Activated T-helper 1 cell treated with anti-CD3 and anti-CD28 coated beads, Interleukin-12 subunit alpha, Interleukin-12 subunit beta, Interleukin-2, Interleukin-4 antibody, amounts not matched to agents 30 ng/mL and 10 ng/mL and 1 ng/mL, durations not matched to agents 14 hours and 24 hours and 36 hours (primary cell): Measurements from ENCODE around the gene POU6F1. TPM values are rescaled to one million over a fixed set of nuclear protein-coding genes. Genes with fewer than 3 reads are reported as not detected.
"Not testable (repeated sequence)": the region's sequence is repeated elsewhere in the genome, so short reads cannot be mapped to it uniquely, and the experiment has no call there.

Source experiments
- DNase-seq: peaks from one replicate; pipeline ENCODE4 v3.0.0; 2021; ENCODE audit warnings: low spot score
- H3K27ac Mint-ChIP-seq: one replicate; pipeline ENCODE4 v1.8.0; 2021; ENCODE audit warnings: mild to moderate bottlenecking, mixed read lengths
- H3K27me3 Mint-ChIP-seq: one replicate; pipeline ENCODE4 v1.8.0; 2022; ENCODE audit warnings: mild to moderate bottlenecking, moderate library complexity, mixed read lengths; ENCODE audit not compliant: insufficient read depth
- H3K36me3 Mint-ChIP-seq: one replicate; pipeline ENCODE4 v1.8.0; 2021; ENCODE audit warnings: low read depth, mixed read lengths
- H3K4me1 Mint-ChIP-seq: one replicate; pipeline ENCODE4 v1.8.0; 2021; ENCODE audit warnings: low read depth, mixed read lengths
- H3K4me3 Mint-ChIP-seq: one replicate; pipeline ENCODE4 v1.8.0; 2021; ENCODE audit warnings: mild to moderate bottlenecking, moderate library complexity, mixed read lengths
- H3K9me3 Mint-ChIP-seq: one replicate; pipeline ENCODE4 v1.8.0; 2021; ENCODE audit warnings: mixed read lengths
- intact Hi-C: fragments of 100-400 bp; cut with micrococcal nuclease; formaldehyde crosslinking; loops from one replicate; pipeline ENCODE4 v1.15.1; 2024
- total RNA-seq: library from RNA; stranded (reverse); gene quantifications from 2 replicates; pipeline ENCODE4 v1.2.3, GENCODE V29; 2022

Gene POU6F1
- total RNA-seq, 1 donor from 2014 or later = 6.7 TPM

DNA sequence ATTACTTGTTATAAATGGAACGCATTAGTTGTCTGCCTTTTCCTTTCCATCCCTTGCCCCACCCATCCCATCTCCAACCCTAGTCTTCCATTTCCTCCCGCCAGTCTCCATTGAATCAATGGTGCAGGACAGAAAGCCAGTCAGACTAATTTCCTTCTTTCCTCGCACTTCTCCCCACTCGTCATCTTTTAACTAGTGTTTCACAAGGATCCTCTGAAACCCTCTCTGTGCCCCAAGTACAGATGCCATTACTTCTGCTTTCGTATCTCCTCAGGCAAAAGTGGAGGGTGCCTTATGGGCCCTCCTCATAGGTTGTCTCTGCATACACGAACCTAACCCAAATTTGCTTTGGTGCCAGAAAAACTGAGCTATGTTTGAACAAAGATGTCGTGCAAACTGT is 25.0 kb upstream of the POU6F1 start:
- Mint-ChIP-seq H3K36me3 (peaks cover 50% of the 10 kb centered on the region), H3K9me3 (no peaks in the 10 kb centered on the region), H3K4me3 (peak overlapping the region; percentile 15), H3K4me1 (peaks cover 80% of the 10 kb centered on the region), H3K27me3 (no peaks in the 10 kb centered on the region), H3K27ac (peak overlapping the region; percentile 19)
- intact Hi-C loops = no loop called here
- DNase-seq = no peak

- no peak for DNase-seq
- peak overlapping the region; percentile 48 for H3K27ac Mint-ChIP-seq
- peak overlapping the region; percentile 66 for H3K4me3 Mint-ChIP-seq
- H3K9me3 Mint-ChIP-seq = no peaks in the 10 kb centered on the region
- no peaks in the 10 kb centered on the region for H3K27me3 Mint-ChIP-seq
- H3K36me3 Mint-ChIP-seq = peaks cover 50% of the 10 kb centered on the region
- H3K4me1 Mint-ChIP-seq = peaks cover 75% of the 10 kb centered on the region
- intact Hi-C loops = no loop called here
Measured at GRCh38 chr12:51242120-51242519, 24.3 kb upstream of the POU6F1 start.

- Mint-ChIP-seq H3K4me3 (peak overlapping the region; percentile 91), H3K9me3 (no peaks in the 10 kb centered on the region), H3K27me3 (no peaks in the 10 kb centered on the region), H3K4me1 (peaks cover 63% of the 10 kb centered on the region), H3K27ac (peak overlapping the region; percentile 23), H3K36me3 (peaks cover 45% of the 10 kb centered on the region)
- DNase-seq = no peak
- intact Hi-C loops = no loop called here
Measured at GRCh38 chr12:51240971-51241370, 23.1 kb upstream of the POU6F1 start.

DNA sequence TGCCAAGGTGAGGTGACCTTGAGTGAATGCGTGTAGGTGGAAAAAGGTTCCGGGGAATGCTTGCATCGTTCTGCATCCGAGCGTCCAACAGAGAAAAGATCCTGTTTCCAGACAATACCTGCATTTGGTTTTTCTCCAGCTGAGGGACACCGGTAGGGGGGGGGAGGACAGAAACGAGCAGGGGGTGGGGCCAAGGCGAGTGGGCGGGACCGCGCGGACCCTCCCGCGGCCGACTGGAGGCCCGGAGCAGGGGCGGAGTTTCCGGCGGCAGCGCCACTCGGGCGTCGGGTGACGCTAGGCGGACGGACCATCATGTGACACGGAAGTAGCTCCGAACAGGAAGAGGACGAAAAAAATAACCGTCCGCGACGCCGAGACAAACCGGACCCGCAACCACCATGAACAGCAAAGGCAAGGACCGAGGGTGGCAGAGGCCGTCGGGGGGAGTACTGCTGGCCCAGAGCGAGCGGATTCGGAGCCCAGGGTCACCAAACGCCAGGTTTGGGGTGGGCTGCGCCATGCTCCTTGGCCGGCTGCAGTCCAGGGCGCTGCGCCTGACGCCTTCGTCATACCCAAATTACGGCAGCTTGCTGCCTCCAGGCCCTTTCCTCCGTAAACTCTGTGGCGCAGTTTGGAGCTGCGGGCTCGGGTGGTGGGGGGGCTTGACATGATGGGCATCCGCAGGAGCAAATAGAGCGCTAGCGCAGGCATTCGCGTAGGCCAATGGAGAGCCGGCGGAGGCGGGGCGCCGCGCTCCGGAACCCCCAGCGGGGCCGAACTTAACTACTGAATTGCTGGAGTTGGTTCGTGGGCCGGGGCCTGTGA is 20.9 kb upstream of the POU6F1 start, which contains the start of gene DAZAP2:
DAZAP2 (plus strand) TSS at position 317 of the 825 bp plus-strand sequence; CDS start at position 399, 82 bp downstream.
- Mint-ChIP-seq H3K27ac (peak within 1 kb of the TSS; percentile 99), H3K9me3 (no peaks in the 10 kb centered on the region), H3K27me3 (no peaks in the 10 kb centered on the region), H3K4me3 (peak within 1 kb of the TSS; percentile 91), H3K36me3 (peaks cover 32% of the 10 kb centered on the region), H3K4me1 (peaks cover 45% of the 10 kb centered on the region)
- intact Hi-C loops = loop anchor here (1.0 to 2.0 kb wide), 10 partner anchors 20 to 838 kb away; partner anchors contain the start of genes ATF1, CSRNP2, LARP4 and LETMD1
- peak; percentile 92 for DNase-seq

DNA sequence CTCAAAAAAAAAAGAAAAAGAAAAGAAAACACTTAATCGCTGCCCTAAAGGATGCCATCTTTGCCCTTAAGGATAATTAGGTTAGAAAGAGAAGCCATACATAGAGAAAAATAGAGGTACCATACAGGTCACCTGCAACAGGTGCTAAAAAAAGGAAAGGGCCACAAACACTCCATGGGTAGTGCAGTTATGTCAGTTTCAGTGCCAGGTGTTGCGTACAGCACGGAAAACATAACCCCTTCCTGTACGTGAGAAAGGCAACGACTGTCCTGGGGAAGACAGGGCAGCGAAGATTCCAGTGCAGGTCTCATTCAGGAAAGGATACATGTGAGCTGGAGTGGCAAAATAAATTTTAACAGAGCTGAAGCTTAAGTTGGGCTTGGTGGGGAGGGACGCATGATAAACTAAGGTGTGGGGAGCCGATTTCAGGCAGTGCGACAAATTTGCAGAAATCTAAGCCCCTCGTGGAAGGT is 20.2 kb upstream of the POU6F1 start:
- peak; percentile 16 for DNase-seq
- H3K27me3 Mint-ChIP-seq = no peaks in the 10 kb centered on the region
- peak overlapping the region; percentile 91 for H3K4me3 Mint-ChIP-seq
- H3K9me3 Mint-ChIP-seq = no peaks in the 10 kb centered on the region
- peaks cover 31% of the 10 kb centered on the region for H3K36me3 Mint-ChIP-seq
- H3K4me1 Mint-ChIP-seq = peaks cover 39% of the 10 kb centered on the region
- peak overlapping the region; percentile 99 for H3K27ac Mint-ChIP-seq
- intact Hi-C loops = loop anchor here (1.0 to 2.0 kb wide), 8 partner anchors 20 to 837 kb away; partner anchors contain the start of genes ATF1, CSRNP2, LARP4 and POU6F1

- Mint-ChIP-seq H3K4me3 (no peak overlapping the region), H3K36me3 (peaks cover 2% of the 10 kb centered on the region), H3K9me3 (no peaks in the 10 kb centered on the region), H3K27me3 (no peaks in the 10 kb centered on the region), H3K27ac (no peak overlapping the region), H3K4me1 (peaks cover 9% of the 10 kb centered on the region)
- DNase-seq = no peak
- intact Hi-C loops = no loop called here
Measured at GRCh38 chr12:51234530-51234929, 16.7 kb upstream of the POU6F1 start.

DNA sequence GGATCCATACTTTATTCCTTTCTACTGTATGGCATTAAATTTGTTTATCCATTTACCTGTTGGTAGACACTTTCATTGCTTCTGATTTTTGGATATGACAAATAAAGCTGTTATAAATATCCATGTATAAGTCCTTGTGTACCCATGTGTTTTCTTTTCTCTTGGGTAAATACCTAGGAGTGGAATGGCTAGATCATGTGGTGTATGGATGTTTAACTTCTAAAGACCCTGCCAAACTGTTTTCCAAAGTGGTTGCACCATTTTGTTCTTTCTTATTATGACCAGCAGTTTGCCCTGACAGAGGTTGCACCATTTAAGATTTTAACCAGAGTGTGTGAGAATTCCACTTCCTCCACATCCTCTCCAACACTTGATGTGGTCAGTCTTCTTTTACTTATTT is 14.8 kb upstream of the POU6F1 start:
- no peak for DNase-seq
- no peaks in the 10 kb centered on the region for H3K36me3 Mint-ChIP-seq
- no peak overlapping the region for H3K4me3 Mint-ChIP-seq
- no peaks in the 10 kb centered on the region for H3K4me1 Mint-ChIP-seq
- H3K27me3 Mint-ChIP-seq = no peaks in the 10 kb centered on the region
- H3K27ac Mint-ChIP-seq = no peak overlapping the region
- H3K9me3 Mint-ChIP-seq = no peaks in the 10 kb centered on the region
- intact Hi-C loops = no loop called here

DNA sequence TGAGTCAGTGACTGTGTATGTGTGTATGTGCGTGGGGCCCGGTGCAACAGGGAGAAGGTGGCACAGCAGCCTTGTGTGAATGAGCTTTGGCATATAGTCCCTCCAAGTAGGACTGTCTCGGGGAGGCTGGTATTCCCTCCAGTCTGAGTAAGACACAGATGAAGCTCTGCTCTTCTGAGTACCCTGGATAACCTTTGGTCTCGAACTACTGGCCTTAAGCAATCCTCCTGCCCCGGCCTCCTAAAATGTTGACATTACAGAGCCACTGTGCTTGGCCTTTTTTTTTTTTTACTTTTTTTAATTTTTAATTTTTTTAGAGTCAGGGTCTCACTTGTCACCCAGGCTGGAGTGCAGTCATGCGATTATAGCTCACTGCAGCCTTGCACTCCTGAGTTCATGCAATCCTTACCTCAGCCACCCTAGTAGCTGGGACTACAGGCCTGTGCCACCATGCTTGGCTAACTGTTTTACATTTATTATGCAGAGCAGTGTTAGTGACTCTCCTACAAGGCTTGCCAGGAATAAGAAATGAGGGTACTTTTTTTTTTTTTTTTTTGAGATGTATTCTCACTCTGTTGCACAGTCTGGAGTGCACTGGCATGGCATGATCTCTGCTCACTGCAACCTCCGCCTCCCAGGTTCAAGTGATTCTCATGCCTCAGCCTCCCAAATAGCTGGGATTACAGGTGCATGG is 11.4 kb upstream of the POU6F1 start:
- Mint-ChIP-seq H3K27me3 (no peaks in the 10 kb centered on the region), H3K9me3 (no peaks in the 10 kb centered on the region)
- intact Hi-C loops = no loop called here

DNA sequence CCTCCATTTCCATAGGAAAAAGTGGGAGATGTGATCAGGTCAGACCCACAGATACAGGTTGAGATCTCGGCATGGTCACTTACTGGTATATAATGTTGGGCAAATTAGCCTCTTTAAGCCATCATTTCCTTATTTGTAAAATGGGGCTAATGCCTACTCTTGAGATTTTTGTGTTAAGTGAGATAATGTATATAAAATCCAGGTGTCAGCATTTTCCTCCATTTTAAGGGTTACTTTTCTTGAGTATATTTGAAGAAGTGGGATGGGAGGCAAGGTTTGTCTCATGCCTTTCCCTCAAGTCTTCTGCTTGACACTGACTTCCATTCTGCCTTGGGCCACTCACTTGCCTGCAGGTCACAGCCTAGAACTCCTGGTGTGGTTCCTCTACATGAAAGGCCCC is 10.1 kb upstream of the POU6F1 start:
- no peaks in the 10 kb centered on the region for H3K9me3 Mint-ChIP-seq
- no peak overlapping the region for H3K4me3 Mint-ChIP-seq
- no peaks in the 10 kb centered on the region for H3K27me3 Mint-ChIP-seq
- no peaks in the 10 kb centered on the region for H3K36me3 Mint-ChIP-seq
- no peaks in the 10 kb centered on the region for H3K4me1 Mint-ChIP-seq
- DNase-seq = no peak
- intact Hi-C loops = no loop called here
- no peak overlapping the region for H3K27ac Mint-ChIP-seq

More for the DNA sequence above, 11.4 kb upstream of the POU6F1 start:
- Mint-ChIP-seq H3K36me3 (no peaks in the 10 kb centered on the region), H3K4me1 (no peaks in the 10 kb centered on the region), H3K27ac (no peak overlapping the region), H3K4me3 (no peak overlapping the region)
- no peak for DNase-seq

DNA sequence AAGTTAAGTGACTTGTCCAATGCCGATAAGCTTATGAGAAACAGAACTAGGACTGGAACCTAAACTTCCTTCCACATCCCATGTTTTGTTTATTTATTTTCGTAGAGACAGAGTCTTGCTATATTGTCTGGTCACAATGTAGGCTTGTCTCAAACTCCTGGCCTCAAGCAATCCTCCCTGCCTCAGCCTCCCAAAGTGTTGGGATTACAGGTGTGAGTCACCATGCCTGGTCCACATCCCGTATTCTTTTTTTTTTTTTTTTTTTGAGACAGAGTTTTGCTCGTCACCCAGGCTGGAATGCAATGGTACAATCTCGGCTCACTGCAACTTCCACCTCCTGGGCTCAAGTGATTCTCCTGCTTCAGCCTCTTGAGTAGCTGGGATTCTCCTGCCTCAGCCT is 9.2 kb upstream of the POU6F1 start:
- H3K9me3 Mint-ChIP-seq, intact Hi-C loops: not testable (repeated sequence)

DNA sequence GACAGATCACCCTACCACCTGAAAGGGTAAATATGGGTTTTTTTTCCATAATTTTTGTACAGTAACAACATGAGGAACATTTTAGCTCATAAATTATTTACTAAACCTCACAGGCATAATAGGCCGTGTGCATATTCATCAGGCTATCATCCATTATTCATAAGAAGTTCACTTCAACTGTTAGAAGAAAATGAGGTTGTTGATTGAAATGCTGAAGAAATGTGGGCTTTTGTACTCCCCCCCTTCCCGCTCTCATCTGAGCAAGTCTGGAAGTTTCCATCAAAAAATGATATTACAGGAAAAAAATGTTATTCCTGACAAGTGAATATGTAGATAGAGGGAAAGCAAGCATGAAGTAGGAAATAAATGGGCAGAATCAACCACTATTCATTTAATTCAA is 7.9 kb upstream of the POU6F1 start:
- no peaks in the 10 kb centered on the region for H3K27me3 Mint-ChIP-seq
- no peaks in the 10 kb centered on the region for H3K4me1 Mint-ChIP-seq
- no peak overlapping the region for H3K27ac Mint-ChIP-seq
- no peak for DNase-seq
- H3K36me3 Mint-ChIP-seq = no peaks in the 10 kb centered on the region
- intact Hi-C loops = no loop called here
- H3K4me3 Mint-ChIP-seq = no peak overlapping the region
- H3K9me3 Mint-ChIP-seq = no peaks in the 10 kb centered on the region

More for the DNA sequence above, 9.2 kb upstream of the POU6F1 start:
- H3K4me3 Mint-ChIP-seq, H3K4me1 Mint-ChIP-seq, H3K27ac Mint-ChIP-seq, H3K27me3 Mint-ChIP-seq, DNase-seq, H3K36me3 Mint-ChIP-seq: not testable (repeated sequence)

- Mint-ChIP-seq H3K4me3 (no peak overlapping the region), H3K36me3 (no peaks in the 10 kb centered on the region), H3K27me3 (no peaks in the 10 kb centered on the region), H3K27ac (no peak overlapping the region), H3K9me3 (no peaks in the 10 kb centered on the region), H3K4me1 (no peaks in the 10 kb centered on the region)
- no peak for DNase-seq
- intact Hi-C loops = no loop called here
Measured at GRCh38 chr12:51225234-51225633, 7.4 kb upstream of the POU6F1 start.

DNA sequence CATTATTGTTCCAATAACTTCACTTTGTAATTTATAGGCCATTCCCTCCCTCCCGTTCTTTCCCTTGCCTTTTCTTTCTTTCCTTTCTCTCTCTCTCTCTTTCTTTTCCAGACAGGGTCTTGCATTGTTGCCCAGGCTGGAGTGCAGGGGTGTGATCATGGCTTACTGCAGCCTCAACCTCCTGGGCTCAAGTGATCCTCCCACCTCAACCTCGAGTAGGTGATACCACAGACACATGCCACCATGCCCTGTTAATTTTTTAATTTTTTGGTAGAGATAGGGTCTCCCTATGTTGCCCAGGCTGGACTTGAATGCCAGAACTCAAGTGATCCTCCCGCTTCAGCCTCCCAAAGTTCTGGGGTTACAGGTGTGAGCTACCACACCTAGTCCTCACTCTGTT is 6.8 kb upstream of the POU6F1 start:
- Mint-ChIP-seq H3K27me3 (no peaks in the 10 kb centered on the region), H3K36me3 (no peaks in the 10 kb centered on the region), H3K27ac (no peak overlapping the region), H3K4me3 (no peak overlapping the region), H3K9me3 (no peaks in the 10 kb centered on the region), H3K4me1 (no peaks in the 10 kb centered on the region)
- no peak for DNase-seq
- intact Hi-C loops = no loop called here
